ENCODE measurements around the gene SLBP.
A peak's percentile ranks its signal among the peaks of the same experiment; 100 is the strongest.

SLBP gene

DNA sequence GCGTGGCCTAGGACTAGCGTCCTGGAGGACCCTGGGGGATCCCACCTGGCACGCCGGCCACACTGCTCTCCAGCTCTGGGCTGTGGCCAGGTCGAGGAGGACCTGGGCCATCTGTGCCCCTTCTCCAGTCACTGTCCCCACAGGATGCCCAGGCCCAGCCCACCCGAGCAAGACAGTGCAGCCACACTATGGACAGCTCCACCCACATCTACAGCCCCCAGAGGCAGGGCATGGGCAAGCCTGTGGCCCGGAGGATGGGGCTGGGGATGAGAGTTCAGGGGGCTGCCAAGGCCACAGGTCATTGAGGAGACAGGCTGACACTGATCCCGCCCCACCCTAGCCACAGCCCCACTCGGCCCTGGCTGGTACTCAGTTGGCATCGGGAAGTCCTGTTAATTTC is 58.3 kb downstream of the SLBP start:
- no peak for DNase-seq (ENCODE audit: low read depth)

DNA sequence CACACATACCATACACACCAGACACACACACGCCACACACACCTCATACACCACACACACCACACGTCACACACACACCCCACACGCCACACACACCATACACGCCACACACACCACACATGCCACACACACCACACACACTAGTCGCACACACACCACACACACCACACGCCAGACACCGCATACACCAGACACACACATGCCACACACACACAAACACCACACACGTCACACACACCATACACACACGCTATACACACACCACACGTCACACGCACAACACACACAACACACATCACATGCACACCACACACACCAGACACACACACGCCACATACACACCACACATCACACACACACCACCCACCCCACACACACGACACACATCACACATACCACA is 60.0 kb downstream of the SLBP start:
- no peak for DNase-seq (ENCODE audit: low read depth)

DNA sequence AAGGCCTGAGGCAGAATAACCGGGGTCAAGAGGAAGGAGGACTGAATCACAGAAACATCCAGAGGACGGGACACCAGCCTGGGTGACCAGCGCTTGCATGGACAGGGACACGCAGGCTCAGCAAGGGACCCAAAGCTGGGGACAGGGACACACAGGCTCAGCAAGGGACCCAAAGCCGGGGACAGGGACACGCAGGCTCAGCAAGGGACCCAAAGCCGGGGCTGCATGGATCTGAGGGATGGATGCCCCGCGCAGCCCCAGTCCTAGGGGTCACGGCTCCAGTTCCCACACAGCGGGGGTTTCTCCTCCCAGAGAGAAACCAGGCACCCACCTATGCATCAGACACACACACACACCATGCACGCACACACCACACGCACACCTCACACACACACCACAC is 60.5 kb downstream of the SLBP start:
- DNase-seq (ENCODE audit: low read depth), result no peak

DNA sequence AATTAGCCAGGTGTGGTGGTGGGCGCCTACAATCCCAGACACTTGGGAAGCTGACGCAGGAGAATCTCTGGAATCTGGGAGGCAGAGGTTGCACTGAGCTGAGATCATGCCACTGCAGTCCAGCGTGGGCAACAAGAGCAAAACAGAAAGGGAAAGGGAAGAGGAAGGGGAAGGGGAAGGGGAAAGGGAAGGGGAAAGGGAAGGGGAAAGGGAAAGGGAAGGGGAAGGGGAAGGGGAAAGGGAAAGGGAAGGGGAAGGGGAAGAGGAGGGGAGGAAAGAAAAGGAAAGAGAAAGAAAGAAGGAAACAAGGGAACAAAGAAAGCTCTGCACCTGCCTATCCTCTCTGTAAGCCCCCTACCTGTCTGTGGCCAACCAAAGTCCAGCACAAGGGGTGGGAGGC is 63.2 kb downstream of the SLBP start:
- no peak for DNase-seq (ENCODE audit: low read depth)

DNA sequence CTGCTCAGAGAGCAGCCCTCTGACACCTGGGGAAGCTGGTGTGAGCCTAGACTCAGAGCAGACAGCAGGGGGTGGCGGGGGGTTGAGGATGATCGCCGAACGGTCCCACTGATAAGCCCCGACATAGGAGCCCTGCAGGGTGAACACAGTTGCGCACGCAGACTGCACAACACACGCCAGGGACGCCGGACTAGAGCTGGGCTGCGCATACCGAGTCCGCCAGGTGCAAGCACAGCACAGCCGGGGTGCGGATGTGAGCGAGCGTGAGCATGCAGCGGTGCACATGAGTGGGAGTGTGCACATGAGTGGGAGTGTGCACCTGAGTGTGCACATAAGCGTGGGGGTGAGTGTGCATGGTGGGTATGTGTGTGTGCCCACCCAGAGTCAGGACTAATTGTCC is 64.7 kb downstream of the SLBP start:
- no peak for DNase-seq (ENCODE audit: low read depth)

DNA sequence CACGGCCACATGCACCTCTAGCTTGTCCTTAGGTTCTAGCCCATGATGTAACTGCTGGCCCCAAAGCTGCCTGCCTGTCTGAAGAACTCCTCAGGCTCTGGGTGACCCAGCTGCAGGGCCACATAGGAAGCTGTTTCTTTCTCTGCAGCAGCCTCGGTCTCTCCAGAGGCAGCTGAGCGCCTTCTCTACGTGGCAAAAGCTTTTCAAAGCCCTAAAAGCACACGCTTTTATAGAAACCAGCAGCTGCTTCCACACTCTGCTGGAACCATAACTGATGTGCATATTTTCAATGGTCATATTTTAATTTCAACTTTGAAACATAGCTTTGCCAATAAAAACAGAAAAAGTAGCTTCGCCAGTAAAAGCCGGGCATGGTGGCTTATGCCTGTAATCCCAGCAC is 65.4 kb downstream of the SLBP start:
- DNase-seq (ENCODE audit: low read depth), result no peak

DNA sequence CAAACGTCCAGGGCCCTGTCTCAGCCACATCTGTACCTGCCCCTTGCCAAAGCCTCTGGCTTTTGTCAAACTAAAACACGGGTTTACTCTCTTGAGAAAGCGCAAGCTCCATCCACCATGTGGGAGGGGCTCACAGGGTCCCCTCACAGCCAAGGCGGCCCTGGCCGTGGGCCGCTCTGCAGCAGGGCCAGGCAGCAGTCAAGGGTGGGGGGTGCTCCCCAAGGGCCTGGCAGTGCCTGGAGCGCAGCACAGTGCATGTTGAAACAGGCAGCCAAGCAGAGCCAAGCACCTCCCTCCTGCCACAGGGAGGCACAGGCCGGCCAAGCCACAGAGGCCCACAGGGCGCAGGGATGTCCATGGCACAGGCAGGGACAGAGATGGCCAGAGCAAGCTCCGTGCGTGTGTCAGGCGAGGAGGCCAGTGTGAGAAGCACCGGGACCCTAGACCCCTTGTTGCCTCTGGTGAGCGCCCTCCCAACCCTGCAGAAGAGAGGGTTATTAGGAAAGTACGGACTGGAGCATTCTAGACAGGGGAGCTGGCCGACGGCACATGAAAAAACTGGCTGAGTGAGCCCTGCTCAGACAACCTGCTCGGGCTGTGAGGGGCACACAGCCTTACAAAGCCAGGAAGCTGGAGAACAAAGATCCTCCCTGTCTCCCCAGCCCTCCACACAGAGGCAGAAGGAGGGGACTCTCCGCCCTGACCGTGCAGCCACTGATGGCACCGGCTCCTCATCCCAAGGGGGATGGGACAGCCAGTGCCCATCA is 67.0 kb downstream of the SLBP start:
- peak; percentile 78 for DNase-seq (ENCODE audit: low read depth)

DNA sequence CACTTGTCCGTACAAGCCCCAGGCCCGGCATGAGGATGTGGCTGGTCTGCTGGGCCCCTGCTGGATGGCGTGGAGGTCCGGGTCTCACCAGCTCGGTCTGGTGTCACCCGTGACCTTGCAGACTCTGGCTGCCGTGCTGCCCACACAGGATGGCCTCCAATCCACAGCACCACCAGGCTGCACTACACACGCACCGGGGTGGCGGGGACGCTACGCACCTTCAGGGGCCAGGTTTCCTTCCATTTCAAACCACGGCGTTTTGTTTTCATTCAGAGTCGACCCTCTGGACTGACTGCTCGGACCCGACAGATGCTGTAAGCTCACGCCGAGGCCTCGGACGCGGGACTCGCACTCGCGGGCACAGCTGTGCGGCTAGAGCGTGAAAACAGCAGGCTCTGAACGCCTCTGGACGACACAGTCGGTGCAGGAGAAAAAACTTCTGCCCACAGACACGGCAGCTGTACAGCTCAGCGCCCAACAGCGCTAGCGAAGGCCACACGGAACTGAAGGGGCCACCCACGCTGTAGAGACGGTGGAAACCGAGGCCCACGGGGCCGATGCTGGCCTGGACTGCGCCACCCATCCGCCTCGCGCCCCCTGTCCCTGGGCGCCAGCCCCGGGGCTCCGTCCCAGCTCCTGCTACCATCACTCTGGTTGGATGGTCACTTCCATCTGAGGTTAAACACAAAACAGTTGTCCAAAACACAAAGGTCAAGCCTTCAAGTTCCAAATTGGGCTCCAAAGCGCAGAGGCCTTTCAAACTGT is 68.0 kb downstream of the SLBP start:
- DNase-seq (ENCODE audit: low read depth), result no peak
